ENCODE data around the gene KYAT1. TPM values are rescaled to one million over a fixed set of nuclear protein-coding genes. Genes with fewer than 3 reads are reported as not detected.
"Not testable (repeated sequence)": the region's sequence is repeated elsewhere in the genome, so short reads cannot be mapped to it uniquely, and the experiment has no call there.

Gene KYAT1
- total RNA-seq, 1 donor from 2014 or later = 9.9 TPM

DNA sequence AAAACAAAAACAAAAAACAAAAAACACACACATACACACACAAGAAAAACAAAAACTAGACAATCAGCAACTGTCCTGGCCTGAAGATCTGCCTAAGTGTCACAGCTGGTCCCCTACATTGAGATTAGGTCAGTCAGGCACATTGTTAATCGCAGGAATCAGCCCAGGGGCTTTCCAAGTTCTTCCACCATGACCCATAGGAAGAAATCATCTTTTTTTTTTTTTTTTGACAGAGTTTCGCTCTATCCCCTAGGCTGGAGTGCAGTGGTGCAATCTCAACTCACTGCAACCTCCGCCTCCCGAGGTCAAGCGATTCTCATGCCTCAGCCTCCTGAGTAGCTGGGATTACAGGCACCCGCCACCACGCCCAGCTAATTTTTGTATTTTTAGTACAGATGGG, 38.6 kb downstream of the KYAT1 start:
- not testable (repeated sequence) for DNase-seq (ENCODE audit: low read depth)

GRCh38 chr9:128841694-128842492, 39.9 kb downstream of the KYAT1 start:
- DNase-seq (ENCODE audit: low read depth) = no peak

DNA sequence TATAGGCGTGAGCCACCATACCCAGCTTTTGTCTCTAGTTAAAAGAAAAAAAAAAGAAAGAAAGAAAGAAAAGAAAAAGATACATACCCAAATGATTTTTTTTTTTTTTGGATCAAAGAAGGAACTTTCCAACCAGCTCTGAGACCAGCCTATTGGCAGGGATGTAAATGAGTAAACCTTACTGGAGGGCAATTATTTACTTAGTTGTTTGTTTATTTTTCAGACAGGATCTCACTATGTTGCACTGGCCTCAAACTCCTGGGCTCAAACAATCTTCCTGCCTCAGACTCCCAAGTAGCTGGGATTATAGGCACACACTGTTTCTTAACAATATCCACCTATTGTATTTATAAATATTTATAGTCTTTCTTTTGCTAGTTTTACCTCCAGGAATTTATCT, 41.2 kb downstream of the KYAT1 start:
- DNase-seq (ENCODE audit: low read depth) = no peak

GRCh38 chr9:128838338-128838737, 43.4 kb downstream of the KYAT1 start:
- no peak for DNase-seq (ENCODE audit: low read depth)

- DNase-seq (ENCODE audit: low read depth) = no peak
Measured at GRCh38 chr9:128836509-128837145, 45.1 kb downstream of the KYAT1 start.

DNA sequence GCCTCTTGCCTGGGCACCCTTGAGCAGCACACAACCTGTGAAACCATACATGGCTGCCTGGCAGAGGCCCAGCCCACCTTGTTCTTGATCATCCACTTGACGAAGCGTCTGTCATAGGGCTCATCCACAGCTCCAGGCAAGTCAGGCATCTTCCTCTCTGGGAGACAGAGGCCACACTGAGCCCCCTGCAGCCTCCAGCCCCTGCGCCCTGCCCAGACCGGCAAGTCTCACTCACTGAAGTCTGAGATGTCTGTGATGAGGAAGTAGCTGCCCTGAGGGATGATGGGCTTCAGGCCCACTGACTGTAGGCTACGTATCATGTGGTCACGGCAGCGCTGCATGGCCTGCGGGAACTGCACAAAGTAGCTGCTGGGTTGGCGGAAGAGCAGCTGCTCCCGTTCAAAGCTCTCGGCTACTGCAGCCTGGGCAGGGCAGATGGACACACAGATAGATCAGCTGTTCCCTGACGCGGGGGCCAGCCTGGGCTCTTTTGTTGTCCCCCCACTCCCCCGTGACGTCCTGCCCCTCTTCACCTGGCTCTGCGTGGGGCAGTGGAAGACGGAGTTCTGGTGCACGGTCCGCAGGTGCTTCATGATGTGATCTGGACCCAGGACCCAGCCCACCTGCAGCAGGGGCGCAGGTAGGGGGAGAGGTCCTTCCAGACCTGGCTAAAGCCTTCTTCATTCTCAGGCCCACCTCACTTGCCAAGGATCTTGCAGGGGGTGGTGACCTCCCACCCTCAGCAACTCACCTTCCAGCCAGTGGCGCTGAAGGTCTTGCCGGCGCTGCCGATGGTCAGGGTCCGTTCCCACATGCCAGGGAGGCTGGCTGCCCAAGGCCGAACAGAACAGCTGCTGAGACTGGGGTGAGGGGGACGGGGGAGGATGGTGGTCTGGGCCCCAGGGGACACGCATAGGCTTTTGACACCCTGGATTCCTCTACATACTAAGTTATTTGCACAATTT, 46.2 kb downstream of the KYAT1 start:
- DNase-seq (ENCODE audit: low read depth) = no peak

DNA sequence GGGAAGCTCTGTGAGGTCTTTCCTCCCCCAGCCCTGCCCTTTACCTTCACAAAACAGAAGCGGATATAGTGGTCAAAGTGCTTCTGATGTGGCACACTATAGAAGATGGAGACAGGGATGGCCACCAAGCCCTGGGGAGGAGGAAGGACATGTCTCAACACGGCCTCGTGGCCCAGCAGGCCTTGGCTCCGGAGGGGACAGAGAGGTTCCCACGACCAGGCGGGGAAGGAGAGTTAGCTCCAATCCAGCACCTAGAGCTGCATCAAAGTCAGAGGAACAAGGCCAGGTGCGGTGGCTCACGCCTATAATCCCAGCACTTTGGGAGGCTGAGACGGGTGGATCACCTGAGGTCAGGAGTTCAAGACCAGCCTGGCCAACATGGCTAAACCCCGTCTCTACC, 48.1 kb downstream of the KYAT1 start:
- no peak for DNase-seq (ENCODE audit: low read depth)

- DNase-seq (ENCODE audit: low read depth) = peak; percentile 92
Measured at GRCh38 chr9:128829477-128830251, 52.1 kb downstream of the KYAT1 start, which contains the start of gene SPOUT1. Gene SPOUT1, minus strand, starts transcription at chr9:128829794. Its CDS starts 14 bp downstream, at chr9:128829780.

- DNase-seq (ENCODE audit: low read depth) = no peak
Measured at GRCh38 chr9:128828719-128829452, 52.9 kb downstream of the KYAT1 start.

GRCh38 chr9:128828267-128828666, 53.5 kb downstream of the KYAT1 start:
- no peak for DNase-seq (ENCODE audit: low read depth)

- no peak for DNase-seq (ENCODE audit: low read depth)
Measured at GRCh38 chr9:128825923-128826700, 55.6 kb downstream of the KYAT1 start.

- DNase-seq (ENCODE audit: low read depth) = no peak
Measured at GRCh38 chr9:128824911-128825310, 56.8 kb downstream of the KYAT1 start.

GRCh38 chr9:128823903-128824406, 57.8 kb downstream of the KYAT1 start:
- DNase-seq (ENCODE audit: low read depth) = no peak

DNA sequence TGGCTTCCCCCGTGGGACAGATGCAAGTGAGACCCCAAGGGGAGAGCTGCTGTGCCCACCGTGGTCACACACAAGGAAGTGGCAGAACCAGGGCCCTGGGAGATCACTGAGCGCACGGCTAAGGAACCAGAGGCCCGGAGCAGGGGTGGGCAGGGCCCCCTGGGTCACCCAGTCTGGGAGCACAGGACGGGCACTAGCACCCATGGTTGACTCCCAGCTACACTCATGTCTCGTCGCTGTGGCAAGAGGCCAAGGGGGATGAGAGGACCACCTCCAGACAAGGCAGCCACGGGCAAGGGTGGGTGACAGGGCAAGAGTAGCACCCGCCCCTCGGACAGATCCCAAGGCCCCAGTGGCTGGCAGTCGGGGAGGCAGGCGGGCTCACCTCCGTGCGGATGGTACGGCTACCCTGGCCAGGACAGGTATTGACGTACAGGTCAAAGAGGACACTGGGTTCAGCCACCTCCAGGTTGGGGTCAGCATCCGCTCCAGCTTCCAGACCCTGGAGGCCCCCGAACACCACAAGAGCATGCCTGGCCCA, 58.3 kb downstream of the KYAT1 start:
- DNase-seq (ENCODE audit: low read depth) = no peak

GRCh38 chr9:128822407-128823042, 59.2 kb downstream of the KYAT1 start:
- DNase-seq (ENCODE audit: low read depth) = no peak

DNA sequence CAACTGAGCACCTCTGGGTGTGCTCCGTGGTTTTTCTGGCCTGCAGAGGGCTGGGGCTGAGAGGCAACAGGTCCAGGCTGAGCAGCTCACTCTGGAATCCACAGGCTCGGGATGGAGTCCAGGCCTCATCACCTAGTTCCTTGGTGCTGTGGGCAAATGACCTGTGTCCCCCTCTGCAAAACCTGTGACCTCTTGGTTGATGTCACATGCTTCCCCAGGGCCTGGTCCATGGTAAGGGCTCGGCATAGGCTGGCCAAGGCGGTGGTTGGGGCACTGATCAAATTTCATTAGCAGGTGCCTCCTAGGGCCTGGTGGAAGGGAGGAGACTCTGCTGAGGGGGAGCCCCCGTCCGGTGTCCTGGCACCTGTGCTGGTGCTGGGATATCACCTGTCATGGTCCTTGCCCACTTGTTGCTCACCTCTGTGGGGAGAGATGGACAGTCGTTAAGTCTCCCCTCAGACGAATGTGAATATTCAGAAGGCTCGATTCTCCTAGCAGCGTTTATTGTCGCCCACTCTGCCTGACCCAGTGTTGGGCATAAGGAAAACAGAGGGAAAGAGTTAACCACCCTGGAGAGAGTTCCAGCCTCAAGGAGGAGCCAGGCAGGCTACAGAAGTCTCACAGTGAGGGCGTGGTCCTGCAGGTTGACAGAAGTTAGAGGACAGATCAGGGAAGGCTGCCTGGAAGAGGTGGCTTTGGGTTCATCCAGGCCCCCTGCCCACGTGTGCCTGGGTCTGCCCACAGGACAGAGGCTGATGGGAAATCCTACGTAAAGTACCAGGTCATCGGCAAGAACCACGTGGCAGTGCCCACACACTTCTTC, 60.0 kb downstream of the KYAT1 start:
- DNase-seq (ENCODE audit: low read depth) = no peak

All from myocyte (in vitro differentiated cells).